Measurements from ENCODE around the gene LIPM.
A peak's percentile ranks its signal among the peaks of the same experiment; 100 is the strongest.

Gene LIPM

DNA sequence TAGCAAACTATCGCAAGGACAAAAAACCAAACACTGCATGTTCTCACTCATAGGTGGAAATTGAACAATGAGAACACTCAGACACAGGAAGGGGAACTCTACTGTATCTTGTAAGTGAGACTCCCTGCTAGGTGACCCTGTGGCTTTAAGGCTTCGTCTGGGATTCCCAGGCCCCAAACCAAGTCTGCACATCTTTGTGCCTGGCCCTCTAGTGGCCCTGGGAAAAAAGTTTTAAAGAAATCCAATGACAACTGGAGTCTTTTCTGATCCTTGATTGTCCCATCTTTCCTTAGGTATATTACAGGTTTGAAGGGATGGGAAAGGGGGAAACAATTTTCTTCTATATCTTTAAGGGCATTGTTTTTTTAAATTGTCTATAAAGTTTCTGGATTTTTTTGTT lies 10.6 kb upstream of the LIPM start:
- Histone ChIP-seq H2BK5ac (ENCODE audit: low read length) (no peak overlapping the region), H2BK15ac (ENCODE audit: low read length) (no peak overlapping the region), H3K79me1 (ENCODE audit: low read depth, low read length) (no peaks in the 10 kb centered on the region), H3K9me3 (replicated peaks in 1 of 2; ENCODE audit: control insufficient read depth in 2 of 2, insufficient read depth in 1 of 2, low read depth in 1 of 2, low read length in 2 of 2) (no peaks in the 10 kb centered on the region), H3K4ac (ENCODE audit: low read length) (no peak overlapping the region), H3K14ac (ENCODE audit: low read length) (no peak overlapping the region), H2AK5ac (ENCODE audit: low read depth, low read length) (no peak overlapping the region), H4K91ac (ENCODE audit: low read depth, low read length, poor library complexity) (no peak overlapping the region), H3K27ac (replicated peaks; ENCODE audit: low read length) (no peak overlapping the region), H4K8ac (ENCODE audit: low read depth, low read length) (no peak overlapping the region), H3K27me3 (ENCODE audit: control insufficient read depth in 3 of 3, insufficient read depth in 3 of 3, low read depth in 1 of 3, low read length in 3 of 3) (no peaks in the 10 kb centered on the region), H3K4me3 (ENCODE audit: low read length in 2 of 2) (no peak overlapping the region), H2BK12ac (ENCODE audit: low read length) (no peak overlapping the region), H3K23ac (ENCODE audit: low read depth, low read length, poor library complexity) (no peak overlapping the region), H3K4me1 (ENCODE audit: control insufficient read depth in 2 of 2, insufficient read depth in 1 of 2, low read depth in 1 of 2, low read length in 2 of 2) (no peaks in the 10 kb centered on the region), H3K4me2 (ENCODE audit: insufficient read depth, low read length, poor library complexity, severe bottlenecking) (no peak overlapping the region), H2BK120ac (ENCODE audit: low read depth, low read length) (no peak overlapping the region), H3K18ac (ENCODE audit: low read length) (no peak overlapping the region), H3K36me3 (replicated peaks in 1 of 2; ENCODE audit: control insufficient read depth in 2 of 2, insufficient read depth in 2 of 2, low read length in 2 of 2) (no peaks in the 10 kb centered on the region), H3K9ac (ENCODE audit: low read depth, low read length, poor library complexity) (no peak overlapping the region), H2AFZ (ENCODE audit: low read length) (no peak overlapping the region)
- peak; percentile 8 for DNase-seq (ENCODE audit: low spot score)
- WGBS, 2 donors (ENCODE audit: extremely low coverage in 2 of 2, insufficient read length in 2 of 2, insufficient replicate concordance in 1 of 2), result no CpG with 5 or more reads among the region's 2 CpGs

GRCh38 chr10:88792661-88793060 lies 9.9 kb upstream of the LIPM start:
- H3K79me1 ChIP-seq (ENCODE audit: low read depth, low read length), result no peaks in the 10 kb centered on the region
- H3K36me3 ChIP-seq (replicated peaks in 1 of 2; ENCODE audit: control insufficient read depth in 2 of 2, insufficient read depth in 2 of 2, low read length in 2 of 2), result no peaks in the 10 kb centered on the region
- no peak for DNase-seq (ENCODE audit: low spot score)
- H2AK5ac ChIP-seq (ENCODE audit: low read depth, low read length), result no peak overlapping the region
- no peaks in the 10 kb centered on the region for H3K4me1 ChIP-seq (ENCODE audit: control insufficient read depth in 2 of 2, insufficient read depth in 1 of 2, low read depth in 1 of 2, low read length in 2 of 2)
- H3K4me2 ChIP-seq (ENCODE audit: insufficient read depth, low read length, poor library complexity, severe bottlenecking), result no peak overlapping the region
- no peak overlapping the region for H2AFZ ChIP-seq (ENCODE audit: low read length)
- H4K91ac ChIP-seq (ENCODE audit: low read depth, low read length, poor library complexity), result no peak overlapping the region
- no peak overlapping the region for H3K9ac ChIP-seq (ENCODE audit: low read depth, low read length, poor library complexity)
- H3K14ac ChIP-seq (ENCODE audit: low read length), result no peak overlapping the region
- no peak overlapping the region for H2BK15ac ChIP-seq (ENCODE audit: low read length)
- no peak overlapping the region for H3K4me3 ChIP-seq (ENCODE audit: low read length in 2 of 2)
- no CpG with 5 or more reads among the region's 4 CpGs for WGBS, 2 donors (ENCODE audit: extremely low coverage in 2 of 2, insufficient read length in 2 of 2, insufficient replicate concordance in 1 of 2)
- H3K27ac ChIP-seq (replicated peaks; ENCODE audit: low read length), result no peak overlapping the region
- H3K18ac ChIP-seq (ENCODE audit: low read length), result no peak overlapping the region
- no peak overlapping the region for H3K4ac ChIP-seq (ENCODE audit: low read length)
- H3K23ac ChIP-seq (ENCODE audit: low read depth, low read length, poor library complexity), result no peak overlapping the region
- no peaks in the 10 kb centered on the region for H3K27me3 ChIP-seq (ENCODE audit: control insufficient read depth in 3 of 3, insufficient read depth in 3 of 3, low read depth in 1 of 3, low read length in 3 of 3)
- H2BK120ac ChIP-seq (ENCODE audit: low read depth, low read length), result no peak overlapping the region
- no peak overlapping the region for H2BK12ac ChIP-seq (ENCODE audit: low read length)
- H4K8ac ChIP-seq (ENCODE audit: low read depth, low read length), result no peak overlapping the region
- no peaks in the 10 kb centered on the region for H3K9me3 ChIP-seq (replicated peaks in 1 of 2; ENCODE audit: control insufficient read depth in 2 of 2, insufficient read depth in 1 of 2, low read depth in 1 of 2, low read length in 2 of 2)
- H2BK5ac ChIP-seq (ENCODE audit: low read length), result no peak overlapping the region

- H2BK15ac ChIP-seq (ENCODE audit: low read length), result no peak overlapping the region
- no peaks in the 10 kb centered on the region for H3K9me3 ChIP-seq (replicated peaks in 1 of 2; ENCODE audit: control insufficient read depth in 2 of 2, insufficient read depth in 1 of 2, low read depth in 1 of 2, low read length in 2 of 2)
- no peak overlapping the region for H2BK5ac ChIP-seq (ENCODE audit: low read length)
- no peak overlapping the region for H2AK5ac ChIP-seq (ENCODE audit: low read depth, low read length)
- H3K18ac ChIP-seq (ENCODE audit: low read length), result no peak overlapping the region
- no peak overlapping the region for H3K9ac ChIP-seq (ENCODE audit: low read depth, low read length, poor library complexity)
- H3K27ac ChIP-seq (replicated peaks; ENCODE audit: low read length), result no peak overlapping the region
- no peaks in the 10 kb centered on the region for H3K36me3 ChIP-seq (replicated peaks in 1 of 2; ENCODE audit: control insufficient read depth in 2 of 2, insufficient read depth in 2 of 2, low read length in 2 of 2)
- no peak overlapping the region for H3K4me2 ChIP-seq (ENCODE audit: insufficient read depth, low read length, poor library complexity, severe bottlenecking)
- no peak overlapping the region for H3K4me3 ChIP-seq (ENCODE audit: low read length in 2 of 2)
- H3K14ac ChIP-seq (ENCODE audit: low read length), result no peak overlapping the region
- no peaks in the 10 kb centered on the region for H3K4me1 ChIP-seq (ENCODE audit: control insufficient read depth in 2 of 2, insufficient read depth in 1 of 2, low read depth in 1 of 2, low read length in 2 of 2)
- no peak overlapping the region for H3K4ac ChIP-seq (ENCODE audit: low read length)
- no peaks in the 10 kb centered on the region for H3K27me3 ChIP-seq (ENCODE audit: control insufficient read depth in 3 of 3, insufficient read depth in 3 of 3, low read depth in 1 of 3, low read length in 3 of 3)
- H2BK12ac ChIP-seq (ENCODE audit: low read length), result no peak overlapping the region
- H2AFZ ChIP-seq (ENCODE audit: low read length), result no peak overlapping the region
- no peak overlapping the region for H4K91ac ChIP-seq (ENCODE audit: low read depth, low read length, poor library complexity)
- DNase-seq (ENCODE audit: low spot score), result no peak
- H2BK120ac ChIP-seq (ENCODE audit: low read depth, low read length), result no peak overlapping the region
- no peak overlapping the region for H3K23ac ChIP-seq (ENCODE audit: low read depth, low read length, poor library complexity)
- WGBS, 2 donors (ENCODE audit: extremely low coverage in 2 of 2, insufficient read length in 2 of 2, insufficient replicate concordance in 1 of 2), result no CpG with 5 or more reads among the region's 2 CpGs
- H3K79me1 ChIP-seq (ENCODE audit: low read depth, low read length), result no peaks in the 10 kb centered on the region
- no peak overlapping the region for H4K8ac ChIP-seq (ENCODE audit: low read depth, low read length)
Observed at GRCh38 chr10:88793712-88794299, 8.7 kb upstream of the LIPM start.

GRCh38 chr10:88794731-88795130 lies 7.8 kb upstream of the LIPM start:
- H2AFZ ChIP-seq (ENCODE audit: low read length), result no peak overlapping the region
- no CpG with 5 or more reads among the region's 1 CpG for WGBS, 2 donors (ENCODE audit: extremely low coverage in 2 of 2, insufficient read length in 2 of 2, insufficient replicate concordance in 1 of 2)
- H3K4me3 ChIP-seq (ENCODE audit: low read length in 2 of 2), result no peak overlapping the region
- no peak overlapping the region for H2AK5ac ChIP-seq (ENCODE audit: low read depth, low read length)
- H3K23ac ChIP-seq (ENCODE audit: low read depth, low read length, poor library complexity), result no peak overlapping the region
- H3K9ac ChIP-seq (ENCODE audit: low read depth, low read length, poor library complexity), result no peak overlapping the region
- H3K18ac ChIP-seq (ENCODE audit: low read length), result no peak overlapping the region
- no peaks in the 10 kb centered on the region for H3K4me1 ChIP-seq (ENCODE audit: control insufficient read depth in 2 of 2, insufficient read depth in 1 of 2, low read depth in 1 of 2, low read length in 2 of 2)
- H2BK5ac ChIP-seq (ENCODE audit: low read length), result no peak overlapping the region
- H4K8ac ChIP-seq (ENCODE audit: low read depth, low read length), result no peak overlapping the region
- H3K27ac ChIP-seq (replicated peaks; ENCODE audit: low read length), result no peak overlapping the region
- no peak overlapping the region for H2BK12ac ChIP-seq (ENCODE audit: low read length)
- H3K27me3 ChIP-seq (ENCODE audit: control insufficient read depth in 3 of 3, insufficient read depth in 3 of 3, low read depth in 1 of 3, low read length in 3 of 3), result no peaks in the 10 kb centered on the region
- no peak overlapping the region for H2BK15ac ChIP-seq (ENCODE audit: low read length)
- no peak overlapping the region for H4K91ac ChIP-seq (ENCODE audit: low read depth, low read length, poor library complexity)
- H3K79me1 ChIP-seq (ENCODE audit: low read depth, low read length), result no peaks in the 10 kb centered on the region
- H3K36me3 ChIP-seq (replicated peaks in 1 of 2; ENCODE audit: control insufficient read depth in 2 of 2, insufficient read depth in 2 of 2, low read length in 2 of 2), result no peaks in the 10 kb centered on the region
- no peak overlapping the region for H2BK120ac ChIP-seq (ENCODE audit: low read depth, low read length)
- H3K9me3 ChIP-seq (replicated peaks in 1 of 2; ENCODE audit: control insufficient read depth in 2 of 2, insufficient read depth in 1 of 2, low read depth in 1 of 2, low read length in 2 of 2), result no peaks in the 10 kb centered on the region
- DNase-seq (ENCODE audit: low spot score), result no peak
- H3K14ac ChIP-seq (ENCODE audit: low read length), result no peak overlapping the region
- H3K4me2 ChIP-seq (ENCODE audit: insufficient read depth, low read length, poor library complexity, severe bottlenecking), result no peak overlapping the region
- H3K4ac ChIP-seq (ENCODE audit: low read length), result no peak overlapping the region

Data from neuronal stem cell (in vitro differentiated cells).